GM12878 (cell line): ENCODE data around the gene RPS27L. TPM values are rescaled to one million over a fixed set of nuclear protein-coding genes. Genes with fewer than 3 reads are reported as not detected.

ENCODE experiments used
- CREM ChIP-seq: IDR thresholded peaks from 2 replicates; pipeline ENCODE4 v1.6.1; 2014; ENCODE audit warnings: antibody characterized with exemption, low read depth
- EED ChIP-seq: sonication (generic); IDR thresholded peaks from 2 replicates; pipeline ENCODE4 v1.6.1; 2016; ENCODE audit warnings: antibody characterized with exemption, low read depth
- EP300 ChIP-seq, 2 experiments: fragments of 150-350 bp in 1 of 2; IDR thresholded peaks; 2 replicates each; pipeline ENCODE4 v1.6.1; 2011 to 2012; ENCODE audit warnings: low read depth in 2 of 2, low read length in 2 of 2, borderline replicate concordance in 1 of 2, improper control_type of control experiment in 1 of 2, inconsistent platforms in 1 of 2; ENCODE audit not compliant: control insufficient read depth in 1 of 2
- KLF5 ChIP-seq: fragments of 450-650 bp; IDR thresholded peaks from 2 replicates; pipeline ENCODE4 v1.6.1; 2014; ENCODE audit warnings: mild to moderate bottlenecking; ENCODE audit not compliant: partially characterized antibody
- NFYB ChIP-seq: IDR thresholded peaks from 2 replicates; pipeline ENCODE4 v1.6.1; 2011; ENCODE audit warnings: low read depth, mild to moderate bottlenecking, low read length, improper control_type of control experiment, moderate library complexity; ENCODE audit not compliant: insufficient read depth
- NR2F1 ChIP-seq: fragments of 450-650 bp; conservative IDR thresholded peaks from 2 replicates; pipeline ENCODE4 v1.6.1; 2017; ENCODE audit warnings: mild to moderate bottlenecking
- RB1 ChIP-seq: fragments of 450-650 bp; formaldehyde crosslinking; IDR thresholded peaks from 2 replicates; pipeline ENCODE4 v1.6.1; 2017; ENCODE audit warnings: mild to moderate bottlenecking, borderline replicate concordance
- SP1 ChIP-seq: IDR thresholded peaks from one replicate; pipeline ENCODE4 v1.6.1; 2011; ENCODE audit warnings: low read depth, low read length
- SRF ChIP-seq, 2 experiments: IDR thresholded peaks; 2 replicates each; pipeline ENCODE4 v1.6.1; 2011; ENCODE audit warnings: low read depth in 2 of 2, low read length in 2 of 2, mild to moderate bottlenecking in 1 of 2, moderate library complexity in 1 of 2
- STAT3 ChIP-seq: IDR thresholded peaks from 2 replicates; pipeline ENCODE4 v1.6.1; 2011; ENCODE audit warnings: low read depth, low read length, improper control_type of control experiment
- TARDBP ChIP-seq: IDR thresholded peaks from 2 replicates; pipeline ENCODE4 v1.6.1; 2016; ENCODE audit warnings: borderline replicate concordance
- TCF12 ChIP-seq: IDR thresholded peaks from 2 replicates; pipeline ENCODE4 v1.6.1; 2011; ENCODE audit warnings: low read depth, mild to moderate bottlenecking, low read length
- ZNF384 ChIP-seq: IDR thresholded peaks from 2 replicates; pipeline ENCODE4 v1.6.1; 2012; ENCODE audit warnings: low read depth, mild to moderate bottlenecking, low read length, improper control_type of control experiment, borderline replicate concordance
- polyA plus RNA-seq, 11 experiments: library from polyadenylated mRNA; depleted of rRNA in 4 of 11; unstranded in 6 of 11; stranded (reverse) in 5 of 11; fragments of >200 nt; fragmentation: Nextera tagmentation in 4 of 11; fragmentation: Illumina TruSeq in 1 of 11; extraction: Ambion mirVana in 4 of 11; extraction: Trizol in 1 of 11; gene quantifications; 1 replicate in 1 of 11; 2 replicates in 10 of 11; pipeline versions ENCODE4 v1.2.1 to v1.2.3, GENCODE V29; 2011 to 2016; ENCODE audit warnings: inconsistent platforms in 2 of 11, missing spikeins in 2 of 11, low read depth in 1 of 11
- total RNA-seq, 4 experiments: library from RNA; depleted of rRNA in 3 of 4; stranded (reverse); fragments of >200 nt in 3 of 4; fragmentation: Illumina TruSeq in 1 of 4; extraction: Trizol in 1 of 4; gene quantifications; 2 replicates each; pipeline versions ENCODE4 v1.2.1 to v1.2.3, GENCODE V29; 2013 to 2021
- TF ChIP-seq, protein P1 (sequence below): IDR thresholded peaks from 2 replicates; pipeline ENCODE4 v1.6.1; 2011; ENCODE audit warnings: low read depth, mild to moderate bottlenecking, low read length, moderate library complexity, borderline replicate concordance; ENCODE audit errors: extremely low read depth
- TF ChIP-seq, protein P2 (sequence below): IDR thresholded peaks from 2 replicates; pipeline ENCODE4 v1.6.1; 2012; ENCODE audit warnings: low read depth, low read length, improper control_type of control experiment

Gene RPS27L
- total and polyA plus RNA-seq, 10 of the 15 experiments (the other 5 are each of a cell fraction or from before 2014, with no cell fraction given), result 133 to 970 (median 220) TPM

DNA sequence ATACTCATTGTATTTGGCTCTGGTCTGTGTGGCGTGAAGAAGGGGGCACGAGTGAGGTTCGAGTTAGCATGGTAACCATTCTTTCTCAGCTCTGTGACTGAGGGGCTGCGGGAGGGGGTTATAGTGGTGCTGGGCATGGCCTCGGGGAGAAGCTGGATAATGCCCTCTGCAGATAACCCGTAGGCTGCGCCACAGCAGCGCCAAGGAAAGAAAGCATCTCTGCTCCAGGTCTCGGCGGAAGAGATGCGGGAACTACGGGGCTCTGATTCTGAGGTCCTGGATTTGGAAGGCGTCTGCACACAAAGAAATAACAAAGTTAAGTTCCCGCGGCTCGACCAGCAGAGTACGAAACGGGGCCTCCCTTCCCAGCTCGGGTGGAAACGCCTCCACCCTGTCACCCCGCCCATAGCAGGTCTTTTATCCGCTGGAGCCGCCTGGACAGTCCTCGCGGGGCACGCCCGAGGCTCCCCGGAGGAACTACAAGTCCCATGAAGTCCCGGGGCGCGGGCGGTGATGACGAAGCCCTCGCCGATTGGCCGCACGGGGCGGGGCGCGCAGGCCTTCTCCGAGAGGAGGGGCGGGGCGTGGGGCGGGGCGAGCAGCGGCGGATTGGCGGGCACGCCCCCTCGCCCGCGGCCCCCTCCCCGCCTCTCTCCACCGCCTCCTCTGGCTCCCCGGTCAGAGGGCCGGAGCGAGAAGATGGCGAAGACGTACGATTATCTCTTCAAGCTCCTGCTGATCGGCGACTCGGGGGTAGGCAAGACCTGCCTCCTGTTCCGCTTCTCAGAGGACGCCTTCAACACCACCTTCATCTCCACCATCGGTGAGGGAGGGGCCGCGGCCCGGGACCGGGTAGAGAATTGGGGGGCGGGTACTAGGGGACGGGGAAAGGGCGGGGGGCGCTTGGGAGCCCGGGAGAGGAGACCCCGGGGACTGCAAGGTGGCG lies 31.9 kb upstream of the RPS27L start, which contains the start of gene RAB8B (continued):
- TF ChIP-seq NR2F1, result peak; percentile 32; the same call in 1 of the 2 replicates
- peak; percentile 40; the same call in 1 of the 2 replicates for TF ChIP-seq NFYB
- TF ChIP-seq EP300 (IDR thresholded peaks at IDR 0.05; ENCODE audit: borderline replicate concordance in 1 of 2, control insufficient read depth in 1 of 2, low read depth in 2 of 2, low read length in 2 of 2), result 0 out of 4 replicates have a peak, but pooled peaks of 1 of the 2 experiments have one; percentile 10
- TF ChIP-seq RB1, result 0 out of 2 replicates have a peak, but pooled peaks have one; percentile 25
- TF ChIP-seq CREM, result peak; percentile 98
- TF ChIP-seq TARDBP, result peak; percentile 91; the same call in 1 of the 2 replicates
- TF ChIP-seq ZNF384, result no peak
- TF ChIP-seq, protein P1, sequence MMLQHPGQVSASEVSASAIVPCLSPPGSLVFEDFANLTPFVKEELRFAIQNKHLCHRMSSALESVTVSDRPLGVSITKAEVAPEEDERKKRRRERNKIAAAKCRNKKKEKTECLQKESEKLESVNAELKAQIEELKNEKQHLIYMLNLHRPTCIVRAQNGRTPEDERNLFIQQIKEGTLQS, result peak; percentile 82
- peak; percentile 8 for TF ChIP-seq KLF5
- TF ChIP-seq STAT3, result no peak
- no peak for TF ChIP-seq TCF12
- peak; percentile 34; the same call in 1 of the 2 replicates for TF ChIP-seq EED
- TF ChIP-seq SRF (IDR thresholded peaks at IDR 0.05; ENCODE audit: low read depth in 2 of 2, low read length in 2 of 2), result peak in 1 of 2 experiments; percentile 90; a peak in 2 of 4 replicates
- TF ChIP-seq, protein P2, sequence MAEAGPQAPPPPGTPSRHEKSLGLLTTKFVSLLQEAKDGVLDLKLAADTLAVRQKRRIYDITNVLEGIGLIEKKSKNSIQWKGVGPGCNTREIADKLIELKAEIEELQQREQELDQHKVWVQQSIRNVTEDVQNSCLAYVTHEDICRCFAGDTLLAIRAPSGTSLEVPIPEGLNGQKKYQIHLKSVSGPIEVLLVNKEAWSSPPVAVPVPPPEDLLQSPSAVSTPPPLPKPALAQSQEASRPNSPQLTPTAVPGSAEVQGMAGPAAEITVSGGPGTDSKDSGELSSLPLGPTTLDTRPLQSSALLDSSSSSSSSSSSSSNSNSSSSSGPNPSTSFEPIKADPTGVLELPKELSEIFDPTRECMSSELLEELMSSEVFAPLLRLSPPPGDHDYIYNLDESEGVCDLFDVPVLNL, result no peak
- peak; percentile 72 for TF ChIP-seq SP1
